ENCODE data around the gene PUM2.

DNA sequence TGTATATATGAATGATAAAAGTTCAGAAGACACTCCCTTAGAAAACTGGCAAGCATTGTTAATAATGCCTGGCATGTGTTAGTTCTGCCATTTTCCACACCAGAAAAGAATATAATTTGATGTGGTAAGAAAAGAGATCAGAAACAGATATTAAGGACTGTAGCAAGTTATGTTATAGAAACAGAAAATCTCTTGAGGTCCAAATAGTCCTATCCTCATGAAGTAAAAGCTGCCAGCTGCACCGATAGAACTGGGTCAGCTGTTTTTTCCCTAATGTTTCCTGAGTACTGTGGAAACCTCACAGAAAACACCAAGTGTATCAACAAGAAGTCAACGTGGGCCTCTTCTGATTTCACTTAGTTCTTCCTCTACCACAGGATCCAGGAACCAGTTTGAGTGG is 68.8 kb downstream of the PUM2 start:
- TF ChIP-seq, protein P1, sequence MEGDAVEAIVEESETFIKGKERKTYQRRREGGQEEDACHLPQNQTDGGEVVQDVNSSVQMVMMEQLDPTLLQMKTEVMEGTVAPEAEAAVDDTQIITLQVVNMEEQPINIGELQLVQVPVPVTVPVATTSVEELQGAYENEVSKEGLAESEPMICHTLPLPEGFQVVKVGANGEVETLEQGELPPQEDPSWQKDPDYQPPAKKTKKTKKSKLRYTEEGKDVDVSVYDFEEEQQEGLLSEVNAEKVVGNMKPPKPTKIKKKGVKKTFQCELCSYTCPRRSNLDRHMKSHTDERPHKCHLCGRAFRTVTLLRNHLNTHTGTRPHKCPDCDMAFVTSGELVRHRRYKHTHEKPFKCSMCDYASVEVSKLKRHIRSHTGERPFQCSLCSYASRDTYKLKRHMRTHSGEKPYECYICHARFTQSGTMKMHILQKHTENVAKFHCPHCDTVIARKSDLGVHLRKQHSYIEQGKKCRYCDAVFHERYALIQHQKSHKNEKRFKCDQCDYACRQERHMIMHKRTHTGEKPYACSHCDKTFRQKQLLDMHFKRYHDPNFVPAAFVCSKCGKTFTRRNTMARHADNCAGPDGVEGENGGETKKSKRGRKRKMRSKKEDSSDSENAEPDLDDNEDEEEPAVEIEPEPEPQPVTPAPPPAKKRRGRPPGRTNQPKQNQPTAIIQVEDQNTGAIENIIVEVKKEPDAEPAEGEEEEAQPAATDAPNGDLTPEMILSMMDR (IDR thresholded peaks at IDR 0.05) = no peak
- no peak for TF ChIP-seq POLR2A (IDR thresholded peaks at IDR 0.05)
